HL-60 (cell line): ENCODE measurements around the gene FNIP1.

ENCODE experiments used
- DNase-seq, 2 experiments: peaks; one replicate each; pipeline ENCODE4 v3.0.0-alpha.2; 2010 to 2020; ENCODE audit warnings: low read depth in 1 of 2, low spot score in 1 of 2
- H3K27ac ChIP-seq: fragments of 250-450 bp; sonication (Bioruptor Pico); replicated peaks from 2 replicates; pipeline ENCODE4 v1.5.1; 2020; ENCODE audit warnings: mild to moderate bottlenecking, moderate library complexity
- H3K27me3 ChIP-seq: fragments of 250-450 bp; sonication (Bioruptor Pico); 2 replicates; pipeline ENCODE4 v1.5.1; 2021; ENCODE audit warnings: mild to moderate bottlenecking, moderate library complexity; ENCODE audit not compliant: insufficient read depth, poor library complexity, severe bottlenecking
- H3K4me3 ChIP-seq: replicated peaks from 2 replicates; pipeline ENCODE4 v1.5.1; 2011; ENCODE audit warnings: mild to moderate bottlenecking, control low read depth, low read length; ENCODE audit not compliant: insufficient read depth
- CTCF ChIP-seq: IDR thresholded peaks from one replicate; pipeline ENCODE4 v1.5.1; 2011; ENCODE audit warnings: low read length, control low read depth, inconsistent platforms; ENCODE audit not compliant: insufficient read depth
- GABPA ChIP-seq: IDR thresholded peaks from 2 replicates; pipeline ENCODE4 v1.6.1; 2012; ENCODE audit warnings: low read depth
- POLR2AphosphoS5 ChIP-seq: IDR thresholded peaks from 2 replicates; pipeline ENCODE4 v1.6.1; 2012; ENCODE audit warnings: low read depth
- SPI1 ChIP-seq: IDR thresholded peaks from 2 replicates; pipeline ENCODE4 v1.6.1; 2012; ENCODE audit warnings: low read depth, mild to moderate bottlenecking, borderline replicate concordance
- TF ChIP-seq, protein P1 (sequence below): IDR thresholded peaks from 2 replicates; pipeline ENCODE4 v1.6.1; 2012; ENCODE audit warnings: low read depth; ENCODE audit not compliant: insufficient replicate concordance

Gene FNIP1

GRCh38 chr5:131647048-131647769 lies 149.6 kb downstream of the FNIP1 start:
- H3K27ac ChIP-seq = no peak overlapping the region
- DNase-seq = no peak

DNA sequence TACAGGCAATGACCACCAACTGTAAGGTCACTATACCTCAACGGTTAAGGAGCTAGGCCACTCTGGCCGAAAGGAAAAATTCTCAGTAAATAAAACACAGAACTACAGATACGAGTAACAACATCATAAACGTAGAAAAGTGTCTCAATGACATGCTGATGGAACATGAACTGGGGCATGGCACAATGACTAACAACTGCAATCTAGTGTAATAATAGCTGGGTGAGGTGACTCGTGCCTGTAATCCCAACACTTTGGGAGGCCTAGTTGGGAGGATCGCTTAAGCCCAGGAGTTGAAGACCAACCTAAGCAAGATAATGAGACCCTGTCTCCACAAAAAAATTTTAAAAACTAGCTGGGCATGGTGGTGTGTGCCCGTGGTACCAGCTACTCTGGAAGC lies 152.0 kb downstream of the FNIP1 start:
- Histone ChIP-seq H3K27ac (no peak overlapping the region), H3K4me3 (no peak overlapping the region), H3K27me3 (no peaks in the 10 kb centered on the region)
- DNase-seq = no peak
- TF ChIP-seq SPI1 = no peak
- TF ChIP-seq POLR2AphosphoS5 = no peak

More at GRCh38 chr5:131647048-131647769, 149.6 kb downstream of the FNIP1 start:
- Histone ChIP-seq H3K27me3 (no peaks in the 10 kb centered on the region), H3K4me3 (no peak overlapping the region)
- TF ChIP-seq GABPA (no peak), SPI1 (no peak), POLR2AphosphoS5 (no peak), CTCF (no peak)
- TF ChIP-seq, protein P1, sequence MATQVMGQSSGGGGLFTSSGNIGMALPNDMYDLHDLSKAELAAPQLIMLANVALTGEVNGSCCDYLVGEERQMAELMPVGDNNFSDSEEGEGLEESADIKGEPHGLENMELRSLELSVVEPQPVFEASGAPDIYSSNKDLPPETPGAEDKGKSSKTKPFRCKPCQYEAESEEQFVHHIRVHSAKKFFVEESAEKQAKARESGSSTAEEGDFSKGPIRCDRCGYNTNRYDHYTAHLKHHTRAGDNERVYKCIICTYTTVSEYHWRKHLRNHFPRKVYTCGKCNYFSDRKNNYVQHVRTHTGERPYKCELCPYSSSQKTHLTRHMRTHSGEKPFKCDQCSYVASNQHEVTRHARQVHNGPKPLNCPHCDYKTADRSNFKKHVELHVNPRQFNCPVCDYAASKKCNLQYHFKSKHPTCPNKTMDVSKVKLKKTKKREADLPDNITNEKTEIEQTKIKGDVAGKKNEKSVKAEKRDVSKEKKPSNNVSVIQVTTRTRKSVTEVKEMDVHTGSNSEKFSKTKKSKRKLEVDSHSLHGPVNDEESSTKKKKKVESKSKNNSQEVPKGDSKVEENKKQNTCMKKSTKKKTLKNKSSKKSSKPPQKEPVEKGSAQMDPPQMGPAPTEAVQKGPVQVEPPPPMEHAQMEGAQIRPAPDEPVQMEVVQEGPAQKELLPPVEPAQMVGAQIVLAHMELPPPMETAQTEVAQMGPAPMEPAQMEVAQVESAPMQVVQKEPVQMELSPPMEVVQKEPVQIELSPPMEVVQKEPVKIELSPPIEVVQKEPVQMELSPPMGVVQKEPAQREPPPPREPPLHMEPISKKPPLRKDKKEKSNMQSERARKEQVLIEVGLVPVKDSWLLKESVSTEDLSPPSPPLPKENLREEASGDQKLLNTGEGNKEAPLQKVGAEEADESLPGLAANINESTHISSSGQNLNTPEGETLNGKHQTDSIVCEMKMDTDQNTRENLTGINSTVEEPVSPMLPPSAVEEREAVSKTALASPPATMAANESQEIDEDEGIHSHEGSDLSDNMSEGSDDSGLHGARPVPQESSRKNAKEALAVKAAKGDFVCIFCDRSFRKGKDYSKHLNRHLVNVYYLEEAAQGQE = no peak

DNA sequence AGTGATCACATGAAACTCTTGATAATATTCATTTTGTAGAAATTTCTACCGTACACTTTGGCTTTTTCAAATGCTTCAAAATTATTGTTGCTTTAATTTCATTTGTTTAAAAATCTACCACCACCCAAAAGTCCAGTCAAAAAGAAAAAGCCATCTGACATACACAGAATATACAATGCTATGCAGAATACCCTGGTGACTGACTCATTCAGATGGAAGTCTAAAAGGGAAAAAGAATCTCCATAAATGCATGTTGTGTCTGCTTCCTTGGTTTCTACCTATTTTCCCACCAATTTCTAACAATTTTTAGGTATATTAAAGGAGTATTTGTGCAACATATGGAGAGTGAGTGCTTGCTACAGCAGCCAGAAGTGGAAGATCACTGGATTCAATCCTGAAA lies 152.4 kb downstream of the FNIP1 start:
- TF ChIP-seq GABPA (no peak), CTCF (no peak)
- TF ChIP-seq, protein P1 = no peak
- H3K27me3 ChIP-seq = no peaks in the 10 kb centered on the region
- DNase-seq = no peak
- H3K4me3 ChIP-seq = no peak overlapping the region
- H3K27ac ChIP-seq = no peak overlapping the region

- no peak for TF ChIP-seq SPI1
- TF ChIP-seq GABPA = no peak
- TF ChIP-seq CTCF = no peak
- no peak for TF ChIP-seq POLR2AphosphoS5
- TF ChIP-seq, protein P1 = no peak
- no peak for DNase-seq
- H3K27me3 ChIP-seq = no peaks in the 10 kb centered on the region
- H3K4me3 ChIP-seq = no peak overlapping the region
- H3K27ac ChIP-seq = no peak overlapping the region; the same call in 1 of the 2 replicates
These were observed 155.3 kb downstream of the FNIP1 start for GRCh38 chr5:131641494-131641893.
